DOHH2 (cell line): Measurements from ENCODE around the gene SPOP.

Experiments
- CTCF ChIP-seq: fragments of 200-600 bp; sonication (generic); IDR thresholded peaks from one replicate; pipeline ENCODE4 v1.5.1; 2014; ENCODE audit warnings: antibody characterized with exemption, mild to moderate bottlenecking, low read depth, low read length; ENCODE audit not compliant: poor library complexity, severe bottlenecking
- EZH2phosphoT487 ChIP-seq: fragments of 200-600 bp; sonication (generic); IDR thresholded peaks from 2 replicates; pipeline ENCODE4 v1.6.1; 2017; ENCODE audit warnings: borderline replicate concordance, mild to moderate bottlenecking, antibody characterized with exemption, low read length, moderate library complexity, mixed read lengths

- TF ChIP-seq CTCF (no peak), EZH2phosphoT487 (no peak)
These were observed 98.9 kb downstream of the SPOP start for GRCh38 chr17:49578952-49579500.
